Measurements from ENCODE around the gene MLLT3.

DNA sequence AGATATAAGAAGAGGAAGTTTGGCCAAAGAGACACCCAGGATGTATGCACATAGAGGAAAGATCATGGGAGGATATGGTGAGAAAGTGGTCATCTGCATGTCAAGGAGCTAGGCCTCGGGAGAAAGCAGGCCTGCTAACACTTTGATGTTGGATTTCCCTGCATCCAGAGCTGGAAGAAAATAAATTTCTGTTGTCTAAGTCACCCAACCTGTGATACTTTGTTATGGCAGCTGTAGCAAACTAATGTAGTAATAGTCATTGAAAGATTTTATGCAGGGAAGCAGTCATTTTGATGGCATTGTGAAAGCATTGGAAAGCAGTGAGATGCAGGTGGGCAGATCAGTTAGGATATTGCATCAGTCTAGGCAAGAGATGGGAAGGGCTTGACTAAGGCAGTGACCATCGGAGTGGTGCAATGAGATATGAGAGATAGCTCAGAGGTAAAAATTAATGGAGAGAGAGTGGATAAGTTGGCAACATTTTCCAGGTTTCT lies 37.2 kb upstream of the MLLT3 start:
- TF ChIP-seq, protein P1, sequence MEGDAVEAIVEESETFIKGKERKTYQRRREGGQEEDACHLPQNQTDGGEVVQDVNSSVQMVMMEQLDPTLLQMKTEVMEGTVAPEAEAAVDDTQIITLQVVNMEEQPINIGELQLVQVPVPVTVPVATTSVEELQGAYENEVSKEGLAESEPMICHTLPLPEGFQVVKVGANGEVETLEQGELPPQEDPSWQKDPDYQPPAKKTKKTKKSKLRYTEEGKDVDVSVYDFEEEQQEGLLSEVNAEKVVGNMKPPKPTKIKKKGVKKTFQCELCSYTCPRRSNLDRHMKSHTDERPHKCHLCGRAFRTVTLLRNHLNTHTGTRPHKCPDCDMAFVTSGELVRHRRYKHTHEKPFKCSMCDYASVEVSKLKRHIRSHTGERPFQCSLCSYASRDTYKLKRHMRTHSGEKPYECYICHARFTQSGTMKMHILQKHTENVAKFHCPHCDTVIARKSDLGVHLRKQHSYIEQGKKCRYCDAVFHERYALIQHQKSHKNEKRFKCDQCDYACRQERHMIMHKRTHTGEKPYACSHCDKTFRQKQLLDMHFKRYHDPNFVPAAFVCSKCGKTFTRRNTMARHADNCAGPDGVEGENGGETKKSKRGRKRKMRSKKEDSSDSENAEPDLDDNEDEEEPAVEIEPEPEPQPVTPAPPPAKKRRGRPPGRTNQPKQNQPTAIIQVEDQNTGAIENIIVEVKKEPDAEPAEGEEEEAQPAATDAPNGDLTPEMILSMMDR (IDR thresholded peaks at IDR 0.05; ENCODE audit: insufficient read depth, low read depth, low read length), result no peak
- TF ChIP-seq EZH2 (IDR thresholded peaks at IDR 0.05; ENCODE audit: insufficient read depth, low read length), result no peak
